Activated CD4-positive, alpha-beta memory T cell treated with anti-CD3 and anti-CD28 coated beads for 36 hours (primary cell): ENCODE measurements around the gene FAM78A. TPM values are rescaled to one million over a fixed set of nuclear protein-coding genes. Genes with fewer than 3 reads are reported as not detected.
A peak's percentile ranks its signal among the peaks of the same experiment; 100 is the strongest.

Experiments used
- CTCF ChIA-PET: fragments of 350-600 bp; sonication (Branson Sonifier 250); formaldehyde crosslinking; loops from one replicate; lab custom pipeline; 2021; ENCODE audit warnings: antibody characterized with exemption, inconsistent platforms; lab: Charles Lee
- POLR2A ChIA-PET: fragments of 350-600 bp; sonication (Branson Sonifier 250); formaldehyde crosslinking; loops from one replicate; lab custom pipeline; 2021; ENCODE audit warnings: antibody characterized with exemption; lab: Charles Lee
- DNase-seq: peaks from one replicate; pipeline ENCODE4 v3.0.0-alpha.2; 2020
- H3K27ac Mint-ChIP-seq: one replicate; pipeline ENCODE4 v1.8.0; 2021; ENCODE audit warnings: mixed read lengths
- H3K27me3 Mint-ChIP-seq: one replicate; pipeline ENCODE4 v1.8.0; 2021; ENCODE audit warnings: mixed read lengths
- H3K36me3 Mint-ChIP-seq: one replicate; pipeline ENCODE4 v1.8.0; 2021; ENCODE audit warnings: mixed read lengths
- H3K4me1 Mint-ChIP-seq: one replicate; pipeline ENCODE4 v1.8.0; 2021; ENCODE audit warnings: low read depth, mixed read lengths
- H3K4me3 Mint-ChIP-seq: one replicate; pipeline ENCODE4 v1.8.0; 2021; ENCODE audit warnings: mild to moderate bottlenecking, mixed read lengths
- H3K9me3 Mint-ChIP-seq: one replicate; pipeline ENCODE4 v1.8.0; 2021; ENCODE audit warnings: mixed read lengths
- intact Hi-C: fragments of 100-400 bp; cut with micrococcal nuclease; formaldehyde crosslinking; loops from one replicate; pipeline ENCODE4 v1.15.1; 2023
- total RNA-seq, 2 experiments: library from RNA; stranded (reverse); gene quantifications; one replicate each; pipeline ENCODE4 v1.2.3, GENCODE V29; 2021

FAM78A gene
- total RNA-seq, 2 experiments from 2014 or later, result 34.0 to 36.2 TPM

GRCh38 chr9:131240047-131240921, 36.0 kb downstream of the FAM78A start:
- CTCF ChIA-PET, result interaction anchor here (0.6 to 1.1 kb wide), 2 partner anchors 96 to 535 kb away, joined by 3 to 4 read pairs; no protein-coding TSS in a partner anchor
- POLR2A ChIA-PET, result interaction anchor here (0.7 kb wide), 1 partner anchor 16 kb away, joined by 3 read pairs; no protein-coding TSS in a partner anchor
- DNase-seq, result no peak
- Mint-ChIP-seq H3K27ac (no peak overlapping the region), H3K36me3 (peaks cover 6% of the 10 kb centered on the region), H3K9me3 (peaks cover 3% of the 10 kb centered on the region), H3K27me3 (no peaks in the 10 kb centered on the region), H3K4me1 (peaks cover 26% of the 10 kb centered on the region), H3K4me3 (no peak overlapping the region)
- intact Hi-C loops, result no loop called here

- intact Hi-C loops, result loop anchor here (5.0 kb wide), 1 partner anchor 98 kb away; no protein-coding TSS in a partner anchor
- H3K9me3 Mint-ChIP-seq, result peaks cover 3% of the 10 kb centered on the region
- peaks cover 11% of the 10 kb centered on the region for H3K36me3 Mint-ChIP-seq
- peak overlapping the region; percentile 36 for H3K27ac Mint-ChIP-seq
- ChIA-PET CTCF (interaction anchor here (0.6 to 1.1 kb wide), 2 partner anchors 97 to 534 kb away, joined by 3 to 4 read pairs; no protein-coding TSS in a partner anchor), POLR2A (interaction anchor here (0.7 to 2.5 kb wide), 4 partner anchors 13 to 97 kb away, joined by 3 to 14 read pairs (median 7); no protein-coding TSS in a partner anchor)
- H3K4me3 Mint-ChIP-seq, result no peak overlapping the region
- H3K27me3 Mint-ChIP-seq, result no peaks in the 10 kb centered on the region
- H3K4me1 Mint-ChIP-seq, result peaks cover 35% of the 10 kb centered on the region
- DNase-seq, result no peak
Measured at GRCh38 chr9:131239161-131239975, 36.9 kb downstream of the FAM78A start.

- CTCF ChIA-PET, result interaction anchor here (1.0 to 1.2 kb wide), 3 partner anchors 17 to 135 kb away, joined by 3 to 4 read pairs (median 3); partner anchors contain the start of gene FAM78A
- POLR2A ChIA-PET, result interaction anchor here (1.4 to 2.5 kb wide), 4 partner anchors 14 to 98 kb away, joined by 3 to 14 read pairs (median 9); no protein-coding TSS in a partner anchor
- Mint-ChIP-seq H3K27me3 (no peaks in the 10 kb centered on the region), H3K27ac (peak overlapping the region; percentile 94), H3K9me3 (peaks cover 3% of the 10 kb centered on the region), H3K36me3 (peaks cover 16% of the 10 kb centered on the region), H3K4me1 (peaks cover 44% of the 10 kb centered on the region), H3K4me3 (peak overlapping the region; percentile 59)
- intact Hi-C loops, result loop anchor here (1.0 to 5.0 kb wide), 5 partner anchors 14 to 99 kb away; no protein-coding TSS in a partner anchor
- DNase-seq, result no peak
Measured at GRCh38 chr9:131238402-131239021, 37.8 kb downstream of the FAM78A start.

GRCh38 chr9:131237931-131238401, 38.3 kb downstream of the FAM78A start:
- CTCF ChIA-PET, result interaction anchor here (0.7 to 1.2 kb wide), 5 partner anchors 15 to 135 kb away, joined by 3 to 4 read pairs (median 3); partner anchors contain the start of gene FAM78A
- Mint-ChIP-seq H3K27ac (peak overlapping the region; percentile 94), H3K4me3 (peak overlapping the region; percentile 59), H3K4me1 (peaks cover 47% of the 10 kb centered on the region), H3K27me3 (no peaks in the 10 kb centered on the region), H3K9me3 (peaks cover 2% of the 10 kb centered on the region), H3K36me3 (peaks cover 15% of the 10 kb centered on the region)
- POLR2A ChIA-PET, result interaction anchor here (0.6 to 2.5 kb wide), 4 partner anchors 15 to 38 kb away, joined by 3 to 14 read pairs (median 9); partner anchors contain the start of gene FAM78A
- intact Hi-C loops, result loop anchor here (1.0 to 5.0 kb wide), 5 partner anchors 14 to 99 kb away; no protein-coding TSS in a partner anchor
- peak; percentile 93 for DNase-seq

- CTCF ChIA-PET, result interaction anchor here (0.7 to 1.2 kb wide), 4 partner anchors 15 to 39 kb away, joined by 3 read pairs; partner anchors contain the start of gene FAM78A
- H3K9me3 Mint-ChIP-seq, result no peaks in the 10 kb centered on the region
- peaks cover 16% of the 10 kb centered on the region for H3K36me3 Mint-ChIP-seq
- no peaks in the 10 kb centered on the region for H3K27me3 Mint-ChIP-seq
- H3K27ac Mint-ChIP-seq, result peak overlapping the region; percentile 94
- intact Hi-C loops, result loop anchor here (5.0 kb wide), 1 partner anchor 100 kb away; no protein-coding TSS in a partner anchor
- peak overlapping the region; percentile 37 for H3K4me3 Mint-ChIP-seq
- POLR2A ChIA-PET, result interaction anchor here (0.6 to 2.5 kb wide), 4 partner anchors 15 to 39 kb away, joined by 3 to 14 read pairs (median 9); partner anchors contain the start of gene FAM78A
- DNase-seq, result no peak
- H3K4me1 Mint-ChIP-seq, result peaks cover 50% of the 10 kb centered on the region
Measured at GRCh38 chr9:131237291-131237690, 39.0 kb downstream of the FAM78A start.

- peaks cover 51% of the 10 kb centered on the region for H3K4me1 Mint-ChIP-seq
Measured at GRCh38 chr9:131236761-131237160, 39.5 kb downstream of the FAM78A start.

GRCh38 chr9:131236161-131236560, 40.1 kb downstream of the FAM78A start:
- POLR2A ChIA-PET, result interaction anchor here (0.7 kb wide), 1 partner anchor 19 kb away, joined by 3 read pairs; no protein-coding TSS in a partner anchor
- intact Hi-C loops, result loop anchor here (5.0 kb wide), 1 partner anchor 101 kb away; no protein-coding TSS in a partner anchor
- no peak for DNase-seq
- Mint-ChIP-seq H3K9me3 (no peaks in the 10 kb centered on the region), H3K27ac (peak overlapping the region; percentile 33), H3K4me1 (peaks cover 51% of the 10 kb centered on the region), H3K27me3 (no peaks in the 10 kb centered on the region), H3K36me3 (peaks cover 21% of the 10 kb centered on the region), H3K4me3 (no peak overlapping the region)
- CTCF ChIA-PET, result no interaction called here

More at GRCh38 chr9:131236761-131237160, 39.5 kb downstream of the FAM78A start:
- H3K27ac Mint-ChIP-seq, result no peak overlapping the region
- DNase-seq, result no peak
- POLR2A ChIA-PET, result interaction anchor here (1.6 to 2.5 kb wide), 2 partner anchors 19 to 34 kb away, joined by 7 to 14 read pairs; no protein-coding TSS in a partner anchor
- no peaks in the 10 kb centered on the region for H3K27me3 Mint-ChIP-seq
- intact Hi-C loops, result loop anchor here (5.0 kb wide), 1 partner anchor 101 kb away; no protein-coding TSS in a partner anchor
- CTCF ChIA-PET, result no interaction called here
- H3K4me3 Mint-ChIP-seq, result no peak overlapping the region
- H3K36me3 Mint-ChIP-seq, result peaks cover 19% of the 10 kb centered on the region
- H3K9me3 Mint-ChIP-seq, result no peaks in the 10 kb centered on the region

GRCh38 chr9:131235480-131235851, 40.8 kb downstream of the FAM78A start:
- ChIA-PET CTCF (interaction anchor here (1.5 kb wide), 1 partner anchor 102 kb away, joined by 4 read pairs; no protein-coding TSS in a partner anchor), POLR2A (interaction anchor here (0.7 to 1.8 kb wide), 3 partner anchors 17 to 36 kb away, joined by 3 to 5 read pairs (median 3); no protein-coding TSS in a partner anchor)
- peaks cover 22% of the 10 kb centered on the region for H3K36me3 Mint-ChIP-seq
- DNase-seq, result no peak
- no peaks in the 10 kb centered on the region for H3K9me3 Mint-ChIP-seq
- no peak overlapping the region for H3K4me3 Mint-ChIP-seq
- peak overlapping the region; percentile 13 for H3K27ac Mint-ChIP-seq
- H3K4me1 Mint-ChIP-seq, result peaks cover 51% of the 10 kb centered on the region
- intact Hi-C loops, result loop anchor here (5.0 kb wide), 1 partner anchor 102 kb away; no protein-coding TSS in a partner anchor
- no peaks in the 10 kb centered on the region for H3K27me3 Mint-ChIP-seq

GRCh38 chr9:131234799-131235479, 41.4 kb downstream of the FAM78A start:
- CTCF ChIA-PET, result interaction anchor here (1.5 kb wide), 1 partner anchor 102 kb away, joined by 4 read pairs; no protein-coding TSS in a partner anchor
- Mint-ChIP-seq H3K4me1 (peaks cover 51% of the 10 kb centered on the region), H3K9me3 (no peaks in the 10 kb centered on the region), H3K4me3 (no peak overlapping the region), H3K27me3 (no peaks in the 10 kb centered on the region), H3K36me3 (peaks cover 24% of the 10 kb centered on the region), H3K27ac (peak overlapping the region; percentile 13)
- no peak for DNase-seq
- intact Hi-C loops, result loop anchor here (5.0 kb wide), 1 partner anchor 102 kb away; no protein-coding TSS in a partner anchor
- POLR2A ChIA-PET, result interaction anchor here (0.8 to 1.8 kb wide), 3 partner anchors 18 to 36 kb away, joined by 3 to 5 read pairs (median 3); no protein-coding TSS in a partner anchor
